Naive thymus-derived CD8-positive, alpha-beta T cell (primary cell): Measurements from ENCODE around the gene NAPSA. TPM values are rescaled to one million over a fixed set of nuclear protein-coding genes. Genes with fewer than 3 reads are reported as not detected.
"Not testable (repeated sequence)": the region's sequence is repeated elsewhere in the genome, so short reads cannot be mapped to it uniquely, and the experiment has no call there.

Experiments used
- ATAC-seq, 2 donors: fragments of 150-1000 bp; cut with Tn5 transposase in 1 of 2; sonication (Bioruptor Pico), chemical (Tn5 transposase) in 1 of 2; 1 replicate in 1 of 2; 2 replicates in 1 of 2; pipeline ENCODE4 v1.10.0; 2021; ENCODE audit warnings: mild to moderate bottlenecking in 2 of 2, moderate library complexity in 2 of 2
- POLR2A ChIA-PET: fragments of 350-600 bp; sonication (Branson Sonifier 250); formaldehyde crosslinking; loops from one replicate; lab custom pipeline; 2021; ENCODE audit warnings: antibody characterized with exemption; lab: Charles Lee
- DNase-seq, 10 donors: peaks; one replicate each; pipeline versions ENCODE4 v3.0.0 to v3.0.0-alpha.2; 2020 to 2022
- H3K27ac Mint-ChIP-seq, 10 donors: one replicate each; pipeline ENCODE4 v1.8.0; 2020 to 2022; ENCODE audit warnings: mild to moderate bottlenecking in 10 of 10, mixed read lengths in 10 of 10, moderate library complexity in 4 of 10, inconsistent platforms in 1 of 10
- H3K27me3 Mint-ChIP-seq, 5 donors: one replicate each; pipeline ENCODE4 v1.8.0; 2021 to 2022; ENCODE audit warnings: mixed read lengths in 5 of 5
- H3K36me3 Mint-ChIP-seq, 3 donors: one replicate each; pipeline ENCODE4 v1.8.0; 2020 to 2022; ENCODE audit warnings: mixed read lengths in 3 of 3, mild to moderate bottlenecking in 2 of 3, inconsistent platforms in 1 of 3
- H3K4me1 Mint-ChIP-seq, 4 donors: one replicate each; pipeline ENCODE4 v1.8.0; 2021 to 2022; ENCODE audit warnings: mixed read lengths in 4 of 4
- H3K4me3 Mint-ChIP-seq, 10 donors: one replicate each; pipeline ENCODE4 v1.8.0; 2020 to 2022; ENCODE audit warnings: mild to moderate bottlenecking in 10 of 10, mixed read lengths in 10 of 10, moderate library complexity in 6 of 10, inconsistent platforms in 1 of 10
- H3K9me3 Mint-ChIP-seq, 9 donors: one replicate each; pipeline ENCODE4 v1.8.0; 2020 to 2022; ENCODE audit warnings: mixed read lengths in 9 of 9, mild to moderate bottlenecking in 3 of 9, inconsistent platforms in 1 of 9, moderate library complexity in 1 of 9
- polyA plus RNA-seq, 3 donors: library from polyadenylated mRNA; unstranded; fragments of 300-500 nt; fragmentation: Illumina TruSeq; gene quantifications; one replicate each; pipeline ENCODE4 v1.2.3, GENCODE V29; 2021
- total RNA-seq, 8 experiments: library from RNA in 2 of 8; stranded (reverse) in 2 of 8; gene quantifications; one replicate each; pipeline ENCODE4 v1.2.3 and lab custom pipeline; 2021 to 2026

Gene NAPSA
- total and polyA plus RNA-seq, 5 experiments from 2014 or later = 0.37 to 9.7 (median 2.0) TPM

- Mint-ChIP-seq H3K4me3 (peak overlapping the region in 1 of 10 donors; percentile 3), H3K27ac (peak overlapping the region in 4 of 10 donors; percentile 6 to 60 (median 31)), H3K4me1 (peaks cover 0 to 9% (median 5%) of the 10 kb centered on the region in 4 donors), H3K36me3 (peaks cover 0 to 27% (median 4%) of the 10 kb centered on the region in 3 donors), H3K27me3 (no peaks in the 10 kb centered on the region), H3K9me3 (no peaks in the 10 kb centered on the region)
- DNase-seq = no peak
- POLR2A ChIA-PET = interaction anchor here (0.8 kb wide), 1 partner anchor 13 kb away, joined by 7 read pairs; no protein-coding TSS in a partner anchor
- ATAC-seq = no peak
Observed at GRCh38 chr19:50398675-50399367, 33.4 kb upstream of the NAPSA start.

- H3K4me1 Mint-ChIP-seq = peaks cover 0 to 8% (median 6%) of the 10 kb centered on the region in 4 donors
- no peak for ATAC-seq
- POLR2A ChIA-PET = no interaction called here
Observed at GRCh38 chr19:50394017-50394416, 28.6 kb upstream of the NAPSA start.

GRCh38 chr19:50393589-50393988 is 28.1 kb upstream of the NAPSA start:
- Mint-ChIP-seq H3K36me3 (peaks cover 0 to 23% (median 18%) of the 10 kb centered on the region in 3 donors), H3K4me3 (no peak overlapping the region), H3K4me1 (peaks cover 0 to 8% (median 5%) of the 10 kb centered on the region in 4 donors), H3K9me3 (no peaks in the 10 kb centered on the region), H3K27me3 (no peaks in the 10 kb centered on the region), H3K27ac (no peak overlapping the region)
- POLR2A ChIA-PET = no interaction called here
- ATAC-seq = no peak
- DNase-seq = no peak

More at GRCh38 chr19:50394017-50394416, 28.6 kb upstream of the NAPSA start:
- Mint-ChIP-seq H3K9me3 (no peaks in the 10 kb centered on the region), H3K36me3 (peaks cover 0 to 23% (median 18%) of the 10 kb centered on the region in 3 donors), H3K27ac (peak overlapping the region in 1 of 10 donors; percentile 20), H3K4me3 (no peak overlapping the region), H3K27me3 (no peaks in the 10 kb centered on the region)
- no peak for DNase-seq

- ATAC-seq = no peak
- Mint-ChIP-seq H3K27me3 (no peaks in the 10 kb centered on the region), H3K27ac (no peak overlapping the region), H3K4me3 (no peak overlapping the region), H3K4me1 (peaks cover 2 to 6% (median 4%) of the 10 kb centered on the region in 4 donors), H3K9me3 (no peaks in the 10 kb centered on the region), H3K36me3 (peaks cover 0 to 22% (median 18%) of the 10 kb centered on the region in 3 donors)
- DNase-seq = no peak
- POLR2A ChIA-PET = no interaction called here
Observed at GRCh38 chr19:50392759-50393158, 27.3 kb upstream of the NAPSA start.

- H3K4me1 Mint-ChIP-seq, H3K27ac Mint-ChIP-seq, ATAC-seq, DNase-seq, POLR2A ChIA-PET, H3K27me3 Mint-ChIP-seq, H3K4me3 Mint-ChIP-seq, H3K9me3 Mint-ChIP-seq: not testable (repeated sequence)
- peaks cover 0 to 24% (median 18%) of the 10 kb centered on the region in 3 donors for H3K36me3 Mint-ChIP-seq
Observed at GRCh38 chr19:50390952-50391351, 25.5 kb upstream of the NAPSA start.

GRCh38 chr19:50390295-50390694 is 24.9 kb upstream of the NAPSA start:
- H3K9me3 Mint-ChIP-seq, H3K4me3 Mint-ChIP-seq, H3K27me3 Mint-ChIP-seq, H3K27ac Mint-ChIP-seq, DNase-seq, ATAC-seq: not testable (repeated sequence)
- H3K4me1 Mint-ChIP-seq = peaks cover 7 to 11% (median 8%) of the 10 kb centered on the region in 4 donors
- peaks cover 0 to 19% (median 16%) of the 10 kb centered on the region in 3 donors for H3K36me3 Mint-ChIP-seq
- POLR2A ChIA-PET = interaction anchor here (0.7 kb wide), 1 partner anchor 113 kb away, joined by 4 read pairs; no protein-coding TSS in a partner anchor

GRCh38 chr19:50387868-50388245 is 22.4 kb upstream of the NAPSA start:
- POLR2A ChIA-PET = no interaction called here
- Mint-ChIP-seq H3K4me1 (peaks cover 27 to 31% (median 29%) of the 10 kb centered on the region in 4 donors), H3K27ac (peak overlapping the region in 2 of 10 donors; percentile 25 to 78), H3K36me3 (peaks cover 0 to 15% (median 14%) of the 10 kb centered on the region in 3 donors), H3K4me3 (peak overlapping the region in 6 of 10 donors; percentile 4 to 73 (median 37)), H3K27me3 (peaks cover 0 to 5% (median 0%) of the 10 kb centered on the region in 5 donors), H3K9me3 (no peaks in the 10 kb centered on the region)
- ATAC-seq (no peak), DNase-seq (no peak)

- Mint-ChIP-seq H3K36me3 (peaks cover 0 to 10% (median 10%) of the 10 kb centered on the region in 3 donors), H3K27me3 (peaks cover 0 to 5% (median 0%) of the 10 kb centered on the region in 5 donors), H3K4me3 (peak overlapping the region in 6 of 10 donors; percentile 4 to 73 (median 37)), H3K4me1 (peaks cover 27 to 31% (median 29%) of the 10 kb centered on the region in 4 donors), H3K27ac (peak overlapping the region in 2 of 10 donors; percentile 25 to 78), H3K9me3 (no peaks in the 10 kb centered on the region)
- DNase-seq = no peak
- ATAC-seq = no peak
- POLR2A ChIA-PET = interaction anchor here (1.7 kb wide), 1 partner anchor 11 kb away, joined by 5 read pairs; the partner anchor contains the start of gene NR1H2
Observed at GRCh38 chr19:50387176-50387867, 21.9 kb upstream of the NAPSA start.

GRCh38 chr19:50384685-50385535 is 19.5 kb upstream of the NAPSA start:
- H3K4me1 Mint-ChIP-seq = peaks cover 28 to 43% (median 32%) of the 10 kb centered on the region in 4 donors
- H3K27me3 Mint-ChIP-seq = peaks cover 0 to 5% (median 0%) of the 10 kb centered on the region in 5 donors
- POLR2A ChIA-PET = interaction anchor here (0.6 to 2.6 kb wide), 8 partner anchors 9 to 420 kb away, joined by 3 to 21 read pairs (median 6); partner anchors contain the start of genes JOSD2, NR1H2 and SPIB
- peak overlapping the region; percentile 92 to 99 (median 96) for H3K4me3 Mint-ChIP-seq
- DNase-seq = no peak
- H3K36me3 Mint-ChIP-seq = peaks cover 0 to 21% (median 0%) of the 10 kb centered on the region in 3 donors
- peak overlapping the region; percentile 64 to 98 (median 94) for H3K27ac Mint-ChIP-seq
- no peak for ATAC-seq
- no peaks in the 10 kb centered on the region for H3K9me3 Mint-ChIP-seq

GRCh38 chr19:50383852-50384684 is 18.6 kb upstream of the NAPSA start, which contains the start of gene POLD1:
Gene POLD1, plus strand, starts transcription at chr19:50384347. Its CDS starts 14,505 bp downstream, at chr19:50398852.
- Mint-ChIP-seq H3K36me3 (peaks cover 0 to 29% (median 0%) of the 10 kb centered on the region in 3 donors), H3K4me3 (peak within 1 kb of the TSS; percentile 92 to 99 (median 96)), H3K27me3 (peaks cover 0 to 5% (median 0%) of the 10 kb centered on the region in 5 donors), H3K9me3 (no peaks in the 10 kb centered on the region), H3K27ac (peak within 1 kb of the TSS; percentile 88 to 98 (median 94)), H3K4me1 (peaks cover 35 to 52% (median 39%) of the 10 kb centered on the region in 4 donors)
- DNase-seq = peak; percentile 97 to 99 (median 99)
- POLR2A ChIA-PET = interaction anchor here (0.6 to 2.6 kb wide), 12 partner anchors 8 to 720 kb away, joined by 3 to 21 read pairs (median 4); partner anchors contain the start of genes JOSD2, NR1H2 and SPIB
- ATAC-seq = peak; percentile 84 to 87
